Thoracic aorta (tissue), 2 donors: ENCODE results near the gene NRXN3. TPM values are rescaled to one million over a fixed set of nuclear protein-coding genes. Genes with fewer than 3 reads are reported as not detected.

Source experiments
- ATAC-seq: fragments of 150-250 bp; one replicate; pipeline ENCODE4 v1.8.0; 2017; ENCODE audit warnings: low read depth; ENCODE audit not compliant: insufficient number of reproducible peaks, low FRiP score
- DNase-seq: peaks from one replicate; pipeline ENCODE4 v3.0.0-alpha.2; 2020; ENCODE audit warnings: low spot score
- H3K27ac ChIP-seq, 2 donors: fragments of 200-600 bp; sonication (generic); 1 replicate in 1 of 2; 2 replicates in 1 of 2; pipeline ENCODE4 v1.5.1; 2016; ENCODE audit warnings: mild to moderate bottlenecking in 2 of 2, moderate library complexity in 2 of 2
- H3K27me3 ChIP-seq: fragments of 200-600 bp; sonication (generic); replicated peaks from 2 replicates; pipeline ENCODE4 v1.6.0; 2016; ENCODE audit warnings: mild to moderate bottlenecking; ENCODE audit not compliant: insufficient read depth
- H3K36me3 ChIP-seq: fragments of 200-600 bp; sonication (generic); one replicate; pipeline ENCODE4 v1.5.1; 2016
- H3K4me1 ChIP-seq, 2 donors: fragments of 200-600 bp; sonication (generic); 1 replicate in 1 of 2; 2 replicates in 1 of 2; pipeline versions ENCODE4 v1.5.1 to v1.6.0; 2016; ENCODE audit warnings: low read depth in 2 of 2, mild to moderate bottlenecking in 1 of 2; ENCODE audit not compliant: control insufficient read depth in 1 of 2
- H3K4me3 ChIP-seq: fragments of 200-600 bp; sonication (generic); 2 replicates; pipeline ENCODE4 v1.5.1; 2016; ENCODE audit warnings: mild to moderate bottlenecking
- H3K9me3 ChIP-seq: fragments of 200-600 bp; sonication (generic); 2 replicates; pipeline ENCODE4 v1.5.1; 2016
- CTCF ChIP-seq: fragments of 200-600 bp; sonication (generic); IDR thresholded peaks from one replicate; pipeline ENCODE4 v1.5.1; 2019; ENCODE audit warnings: antibody characterized with exemption
- total RNA-seq, 2 donors: library from RNA; depleted of rRNA; stranded (reverse); fragments of >200 nt; gene quantifications; one replicate each; pipeline versions ENCODE4 v1.1.0 to v1.2.3, GENCODE V29; 2016

NRXN3 gene
- total RNA-seq, 2 donors from 2014 or later = 5.6 to 33.3 TPM

DNA sequence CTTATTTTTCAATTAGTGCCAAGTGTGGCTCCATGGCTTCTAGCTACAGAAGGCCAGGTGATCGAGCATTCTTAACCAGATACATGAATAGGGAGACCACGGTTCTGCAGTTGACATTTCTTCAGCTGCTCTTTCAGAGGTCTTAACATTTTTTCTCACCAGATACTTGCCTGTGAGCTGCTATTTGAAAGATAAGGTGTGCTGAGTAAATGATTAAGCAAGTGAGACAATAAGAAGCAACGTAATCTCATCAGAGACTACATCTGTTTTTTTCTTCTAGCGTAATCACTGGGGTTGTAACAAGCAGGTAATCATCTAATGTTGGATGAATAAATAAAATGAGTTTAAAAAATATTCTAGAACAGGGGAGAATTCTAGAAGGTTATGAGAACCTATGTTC is 1128.2 kb downstream of the NRXN3 start:
- no peaks in the 10 kb centered on the region for H3K27me3 ChIP-seq
- no peaks in the 10 kb centered on the region for H3K36me3 ChIP-seq
- H3K4me1 ChIP-seq = no peaks in the 10 kb centered on the region
- H3K9me3 ChIP-seq = no peaks in the 10 kb centered on the region
- no peak for TF ChIP-seq CTCF
- no peak overlapping the region for H3K4me3 ChIP-seq
- H3K27ac ChIP-seq = no peak overlapping the region
- DNase-seq (no peak), ATAC-seq (no peak)

DNA sequence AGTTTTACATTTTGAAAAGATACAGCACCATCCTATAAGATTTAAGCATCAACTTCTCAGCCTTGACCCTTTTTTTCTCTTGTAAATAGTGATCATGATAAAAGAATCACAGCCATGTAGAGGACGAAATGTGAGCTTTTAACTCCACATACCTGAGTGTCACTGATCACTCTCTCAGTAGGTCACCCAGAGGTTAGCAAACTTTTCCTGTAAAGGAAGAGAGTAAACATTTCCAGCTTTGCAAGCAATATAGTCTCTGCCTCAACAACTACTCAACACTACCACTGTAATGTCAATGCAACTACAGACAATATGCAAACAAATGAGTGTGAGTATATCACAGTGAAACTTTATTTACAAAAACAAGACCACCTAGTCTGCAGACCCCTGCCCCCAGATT is 1129.0 kb downstream of the NRXN3 start:
- H3K36me3 ChIP-seq = no peaks in the 10 kb centered on the region
- no peak overlapping the region for H3K27ac ChIP-seq
- ATAC-seq = no peak
- no peak overlapping the region for H3K4me3 ChIP-seq
- no peaks in the 10 kb centered on the region for H3K27me3 ChIP-seq
- no peaks in the 10 kb centered on the region for H3K9me3 ChIP-seq
- no peak for DNase-seq
- no peak for TF ChIP-seq CTCF
- H3K4me1 ChIP-seq = no peaks in the 10 kb centered on the region

DNA sequence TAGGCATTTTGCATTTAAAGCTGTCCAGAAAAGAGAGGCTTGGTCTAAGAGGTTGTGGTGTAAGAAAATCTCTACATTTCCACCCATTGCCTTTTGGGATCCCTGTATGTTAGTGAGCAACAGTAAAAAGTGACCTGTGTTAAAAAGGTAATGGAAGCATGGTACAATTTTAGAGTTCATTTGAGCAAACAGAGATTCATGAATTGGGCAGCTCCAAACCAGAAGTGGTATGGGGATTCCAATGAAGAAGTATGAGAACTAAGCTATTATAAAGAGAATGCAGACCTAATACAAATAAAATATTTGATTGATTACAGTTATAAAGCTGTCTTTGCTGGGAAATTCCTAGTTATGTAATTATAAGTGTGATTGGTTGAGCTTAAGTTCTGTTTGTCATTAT is 1134.1 kb downstream of the NRXN3 start:
- Histone ChIP-seq H3K36me3 (no peaks in the 10 kb centered on the region), H3K4me1 (no peaks in the 10 kb centered on the region), H3K27ac (no peak overlapping the region), H3K9me3 (no peaks in the 10 kb centered on the region), H3K27me3 (no peaks in the 10 kb centered on the region), H3K4me3 (no peak overlapping the region)
- DNase-seq (no peak), ATAC-seq (no peak)
- TF ChIP-seq CTCF = no peak

DNA sequence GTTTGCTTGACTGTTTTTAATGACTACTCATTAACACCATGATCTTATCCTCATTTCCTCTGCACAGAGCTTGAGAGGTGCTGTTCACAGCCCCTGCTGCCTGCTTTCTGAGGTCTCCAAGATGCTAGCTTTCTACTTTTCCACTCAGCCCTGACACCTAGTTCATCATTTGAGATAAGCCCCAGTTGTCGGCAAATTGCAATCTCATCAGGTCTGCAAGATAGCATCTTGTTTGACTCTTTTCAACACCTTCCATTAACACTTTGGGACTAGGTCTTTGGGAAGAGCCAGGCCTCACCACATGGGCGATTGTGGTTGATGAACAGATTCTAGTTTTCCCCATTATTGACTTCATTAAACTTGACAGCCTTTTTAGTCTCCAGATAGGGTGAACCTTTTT is 1136.4 kb downstream of the NRXN3 start:
- H3K4me1 ChIP-seq = no peaks in the 10 kb centered on the region
- DNase-seq = no peak
- no peak for TF ChIP-seq CTCF
- H3K9me3 ChIP-seq = no peaks in the 10 kb centered on the region
- ATAC-seq = no peak
- no peak overlapping the region for H3K27ac ChIP-seq
- H3K27me3 ChIP-seq = no peaks in the 10 kb centered on the region
- H3K4me3 ChIP-seq = no peak overlapping the region
- H3K36me3 ChIP-seq = no peaks in the 10 kb centered on the region

DNA sequence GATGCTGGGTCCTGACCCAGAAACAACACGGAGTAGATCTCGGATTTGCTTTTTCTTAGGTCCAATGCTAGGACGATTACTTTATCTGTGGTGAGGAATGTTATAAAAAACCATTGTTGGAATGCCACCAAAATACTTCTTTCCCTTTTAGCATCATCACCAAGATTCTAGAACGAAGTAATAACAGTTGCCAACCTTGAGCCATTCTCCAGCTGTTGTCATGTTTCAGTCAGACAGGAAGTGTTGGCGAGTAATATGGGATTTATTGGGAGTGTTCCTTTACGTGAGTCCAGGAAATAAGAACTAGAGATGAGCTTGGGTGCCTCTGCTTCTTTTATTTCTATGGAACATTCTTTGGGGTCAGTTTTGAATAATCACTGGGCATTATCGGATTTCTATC is 1148.2 kb downstream of the NRXN3 start:
- Histone ChIP-seq H3K4me1 (no peaks in the 10 kb centered on the region), H3K4me3 (no peak overlapping the region), H3K27me3 (no peaks in the 10 kb centered on the region), H3K36me3 (no peaks in the 10 kb centered on the region), H3K9me3 (no peaks in the 10 kb centered on the region), H3K27ac (no peak overlapping the region)
- ATAC-seq = no peak
- no peak for TF ChIP-seq CTCF
- no peak for DNase-seq
